Measurements from ENCODE around the gene SRCIN1. TPM values are rescaled to one million over a fixed set of nuclear protein-coding genes. Genes with fewer than 3 reads are reported as not detected.
"Not testable (repeated sequence)": the region's sequence is repeated elsewhere in the genome, so short reads cannot be mapped to it uniquely, and the experiment has no call there.

The SRCIN1 gene
- total RNA-seq, 4 donors from 2014 or later: 0.09 to 1.7 (median 1.3) TPM

DNA sequence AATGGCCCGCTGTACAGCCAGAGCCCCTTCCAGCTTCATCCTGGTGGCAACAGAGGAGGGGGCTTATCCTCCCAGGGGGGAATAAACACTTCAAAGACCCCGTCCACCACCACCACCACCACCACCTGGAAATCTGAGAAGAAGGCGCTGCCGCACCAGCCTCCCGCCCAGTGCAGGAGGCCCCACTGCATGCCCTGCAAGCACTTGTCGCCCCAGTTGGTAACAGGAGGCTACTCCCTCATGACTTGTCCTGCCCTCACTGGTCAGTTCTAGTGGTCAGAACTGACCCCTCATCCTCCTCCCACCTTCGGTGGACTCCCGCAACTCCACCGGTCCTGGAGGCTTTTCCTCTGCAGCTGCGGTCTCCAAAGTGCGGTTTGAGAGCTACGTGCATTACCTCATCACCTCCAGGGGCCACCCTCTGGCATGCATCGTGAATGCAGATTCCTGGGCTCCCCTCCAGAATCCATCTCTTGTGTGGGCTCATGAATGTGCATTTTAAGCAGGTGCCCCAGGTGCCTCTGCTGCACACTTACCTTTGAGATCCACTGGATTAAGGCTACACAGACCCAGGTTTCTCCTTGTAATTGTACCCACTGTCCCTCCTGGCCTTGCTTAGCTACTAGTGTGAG lies 71.8 kb downstream of the SRCIN1 start:
- 76 to 79% methylated on average over 11 to 13 of the region's 13 CpGs for WGBS, 2 donors
- TF ChIP-seq, protein P1, sequence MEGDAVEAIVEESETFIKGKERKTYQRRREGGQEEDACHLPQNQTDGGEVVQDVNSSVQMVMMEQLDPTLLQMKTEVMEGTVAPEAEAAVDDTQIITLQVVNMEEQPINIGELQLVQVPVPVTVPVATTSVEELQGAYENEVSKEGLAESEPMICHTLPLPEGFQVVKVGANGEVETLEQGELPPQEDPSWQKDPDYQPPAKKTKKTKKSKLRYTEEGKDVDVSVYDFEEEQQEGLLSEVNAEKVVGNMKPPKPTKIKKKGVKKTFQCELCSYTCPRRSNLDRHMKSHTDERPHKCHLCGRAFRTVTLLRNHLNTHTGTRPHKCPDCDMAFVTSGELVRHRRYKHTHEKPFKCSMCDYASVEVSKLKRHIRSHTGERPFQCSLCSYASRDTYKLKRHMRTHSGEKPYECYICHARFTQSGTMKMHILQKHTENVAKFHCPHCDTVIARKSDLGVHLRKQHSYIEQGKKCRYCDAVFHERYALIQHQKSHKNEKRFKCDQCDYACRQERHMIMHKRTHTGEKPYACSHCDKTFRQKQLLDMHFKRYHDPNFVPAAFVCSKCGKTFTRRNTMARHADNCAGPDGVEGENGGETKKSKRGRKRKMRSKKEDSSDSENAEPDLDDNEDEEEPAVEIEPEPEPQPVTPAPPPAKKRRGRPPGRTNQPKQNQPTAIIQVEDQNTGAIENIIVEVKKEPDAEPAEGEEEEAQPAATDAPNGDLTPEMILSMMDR (IDR thresholded peaks at IDR 0.05): no peak
- no peak for TF ChIP-seq POLR2A (IDR thresholded peaks at IDR 0.05)

DNA sequence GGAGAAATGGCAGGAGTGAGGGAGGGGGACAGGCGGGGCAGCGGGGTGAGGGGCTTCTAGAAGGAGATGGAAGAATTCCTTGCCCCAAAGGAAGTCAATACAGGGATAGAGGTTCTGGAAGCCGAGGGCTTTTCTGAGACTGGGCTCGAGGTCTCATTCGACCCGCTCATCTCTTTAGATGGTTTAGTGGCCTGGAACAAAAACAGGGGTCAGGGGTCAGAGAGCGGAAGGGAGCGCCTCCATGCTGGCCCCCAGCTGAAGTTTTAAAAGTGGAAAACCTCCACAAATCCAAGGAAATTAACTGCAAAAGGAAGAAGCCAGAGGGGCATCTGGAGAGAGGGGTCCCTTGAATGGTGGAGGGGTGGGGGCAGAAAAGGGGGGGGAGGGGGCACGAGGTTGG lies 72.5 kb downstream of the SRCIN1 start:
- Histone ChIP-seq H3K4me1 (no peaks in the 10 kb centered on the region), H3K27ac (no peak overlapping the region), H3K9me3 (no peaks in the 10 kb centered on the region), H3K27me3 (peaks cover 0 to 91% (median 0%) of the 10 kb centered on the region in 4 donors), H3K36me3 (no peaks in the 10 kb centered on the region), H3K4me3 (no peak overlapping the region)
- DNase-seq: no peak
- TF ChIP-seq, protein P1 (IDR thresholded peaks at IDR 0.05): no peak
- TF ChIP-seq POLR2A (IDR thresholded peaks at IDR 0.05): no peak
- 51 to 59% methylated on average over 7 to 9 of the region's 9 CpGs for WGBS, 2 donors
- intact Hi-C loops (cut with DNase I): no loop called here

More for the DNA sequence above, 71.8 kb downstream of the SRCIN1 start:
- Histone ChIP-seq H3K4me1 (no peaks in the 10 kb centered on the region), H3K36me3 (no peaks in the 10 kb centered on the region), H3K4me3 (no peak overlapping the region), H3K27ac (no peak overlapping the region), H3K9me3 (no peaks in the 10 kb centered on the region), H3K27me3 (peaks cover 0 to 88% (median 0%) of the 10 kb centered on the region in 4 donors)
- intact Hi-C loops (cut with DNase I): no loop called here
- no peak for DNase-seq

DNA sequence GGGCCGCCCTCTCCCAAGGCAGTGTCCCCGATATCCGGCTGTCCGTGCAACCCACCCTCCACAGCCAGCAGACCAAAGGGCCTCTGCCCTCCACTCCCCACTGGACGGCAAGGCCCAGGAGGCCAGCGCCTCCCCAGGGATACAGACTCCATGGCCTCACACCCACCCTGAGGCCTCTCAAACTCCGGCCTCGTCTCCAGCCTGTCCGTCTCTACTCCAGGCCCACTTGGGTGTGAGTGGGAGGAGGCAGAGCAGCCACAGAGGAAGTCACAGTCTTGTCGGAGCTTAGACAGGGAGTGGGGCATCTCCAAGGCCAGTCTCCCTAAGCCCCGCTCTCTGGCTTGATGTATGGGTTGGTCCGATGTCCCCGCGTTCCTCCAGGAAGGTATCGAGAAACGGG lies 73.3 kb downstream of the SRCIN1 start:
- Histone ChIP-seq H3K27ac (no peak overlapping the region), H3K36me3 (no peaks in the 10 kb centered on the region), H3K27me3 (peaks cover 0 to 91% (median 0%) of the 10 kb centered on the region in 4 donors), H3K4me3 (no peak overlapping the region), H3K9me3 (no peaks in the 10 kb centered on the region), H3K4me1 (no peaks in the 10 kb centered on the region)
- DNase-seq: no peak
- intact Hi-C loops (cut with DNase I): no loop called here
- TF ChIP-seq, protein P1 (IDR thresholded peaks at IDR 0.05): no peak
- no peak for TF ChIP-seq POLR2A (IDR thresholded peaks at IDR 0.05)
- WGBS, 2 donors: 66 to 92% methylated on average over 5 to 16 of the region's 16 CpGs

DNA sequence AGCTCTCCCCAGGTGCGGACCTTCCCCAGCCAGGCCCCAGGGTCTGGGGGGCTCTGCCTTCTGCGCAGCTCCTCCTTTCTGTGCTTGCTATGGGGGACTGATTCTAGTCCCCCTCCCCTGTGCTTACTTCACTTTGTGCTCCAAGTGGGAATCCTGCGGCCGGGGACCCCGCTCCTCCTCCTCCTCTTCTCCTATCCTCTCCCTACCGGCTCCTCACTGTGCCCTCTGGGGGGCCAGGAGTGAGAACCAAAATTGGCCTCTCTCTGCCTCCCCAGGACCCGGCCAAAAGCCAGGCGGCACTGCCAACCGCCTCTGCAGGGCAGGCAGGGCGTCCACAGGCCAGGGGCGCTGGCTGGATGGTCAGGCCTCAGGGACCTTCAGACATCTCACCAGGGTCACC lies 74.0 kb downstream of the SRCIN1 start:
- peaks cover 0 to 84% (median 0%) of the 10 kb centered on the region in 4 donors for H3K27me3 ChIP-seq
- H3K4me1 ChIP-seq; H3K4me3 ChIP-seq; H3K36me3 ChIP-seq; DNase-seq; H3K9me3 ChIP-seq; intact Hi-C loops (cut with DNase I); H3K27ac ChIP-seq: not testable (repeated sequence)
- WGBS, 2 donors: 70% methylated on average over 4 of the region's 11 CpGs; no CpG with 5 or more reads in 1 of the 2 donors

DNA sequence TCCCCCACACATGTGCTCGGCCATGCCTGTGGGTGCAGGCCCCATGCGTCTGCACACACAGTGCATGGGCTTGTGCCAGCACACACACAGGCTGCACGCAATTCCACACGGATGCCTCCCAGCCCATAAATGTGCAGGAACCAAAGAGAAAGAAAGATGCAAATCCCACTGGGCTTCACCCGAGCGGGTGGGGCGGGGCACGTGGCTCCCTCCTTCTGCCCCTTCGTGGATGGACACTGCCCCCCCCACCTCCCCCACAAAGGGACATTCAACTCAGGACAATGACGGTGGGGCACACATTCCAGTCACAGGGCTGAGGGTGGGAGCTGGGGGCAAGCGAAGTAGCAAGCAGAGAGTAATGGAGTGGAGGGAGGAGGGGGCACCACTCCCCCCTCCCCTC lies 74.9 kb downstream of the SRCIN1 start:
- H3K36me3 ChIP-seq; H3K27ac ChIP-seq; H3K9me3 ChIP-seq; H3K4me1 ChIP-seq; H3K4me3 ChIP-seq; DNase-seq; intact Hi-C loops (cut with DNase I): not testable (repeated sequence)
- peaks cover 0 to 75% (median 0%) of the 10 kb centered on the region in 4 donors for H3K27me3 ChIP-seq
- WGBS, 2 donors: 33 to 48% methylated on average over 5 of the region's 11 CpGs

DNA sequence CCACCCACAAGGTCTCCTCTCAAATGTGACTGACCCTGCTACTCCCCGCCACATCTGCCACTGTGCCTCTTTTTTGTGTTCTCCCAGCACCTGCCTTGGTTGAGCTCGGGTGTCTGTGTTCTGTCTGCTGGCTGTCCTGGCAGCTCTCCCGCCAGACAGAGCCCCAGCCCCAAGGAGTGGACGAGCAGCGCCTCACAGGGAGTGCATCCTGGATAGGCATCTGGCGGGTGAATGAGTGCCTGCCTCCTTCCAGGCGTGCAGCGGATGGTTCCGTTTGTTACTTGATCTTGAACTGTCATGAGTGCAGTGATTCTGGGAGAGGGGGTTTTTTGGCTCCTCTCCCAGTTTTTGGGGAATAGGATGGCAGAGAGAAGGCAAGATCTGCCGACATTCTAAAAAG lies 77.6 kb downstream of the SRCIN1 start:
- H3K36me3 ChIP-seq; intact Hi-C loops (cut with DNase I); DNase-seq; H3K4me3 ChIP-seq; H3K9me3 ChIP-seq; H3K4me1 ChIP-seq; H3K27ac ChIP-seq: not testable (repeated sequence)
- 55 to 60% methylated on average over 3 to 6 of the region's 10 CpGs for WGBS, 2 donors
- H3K27me3 ChIP-seq: peaks cover 0 to 52% (median 0%) of the 10 kb centered on the region in 4 donors

DNA sequence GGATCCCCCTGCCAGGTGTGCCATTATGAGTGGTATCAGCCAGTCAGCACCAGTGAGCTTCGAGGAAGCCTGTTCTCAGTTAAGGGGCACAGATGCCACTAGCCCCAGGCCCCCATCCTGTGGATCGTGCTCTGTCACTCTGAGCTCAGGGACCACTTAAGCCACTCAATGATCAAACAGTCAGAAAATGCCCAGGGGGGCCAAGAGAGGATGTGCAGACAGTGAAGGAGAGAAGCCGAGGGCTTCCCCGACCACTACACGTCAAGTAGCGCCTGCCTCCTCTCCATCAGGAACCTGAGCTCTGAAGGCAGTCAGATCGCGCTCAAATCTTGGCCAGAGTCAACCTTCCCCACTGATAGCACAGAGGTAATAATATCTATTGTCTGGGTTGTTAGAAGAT lies 79.2 kb downstream of the SRCIN1 start:
- H3K4me1 ChIP-seq; intact Hi-C loops (cut with DNase I); H3K9me3 ChIP-seq; H3K27ac ChIP-seq; DNase-seq; H3K36me3 ChIP-seq; H3K4me3 ChIP-seq: not testable (repeated sequence)
- H3K27me3 ChIP-seq: peaks cover 0 to 36% (median 0%) of the 10 kb centered on the region in 4 donors
- 64 to 76% methylated on average over 8 of the region's 8 CpGs for WGBS, 2 donors
